ENCODE measurements around the gene UGGT1.
"Not testable (repeated sequence)": the region's sequence is repeated elsewhere in the genome, so short reads cannot be mapped to it uniquely, and the experiment has no call there.

UGGT1 gene

GRCh38 chr2:128174067-128174466 lies 83.1 kb downstream of the UGGT1 start:
- in situ Hi-C loops (cut with MboI; ENCODE audit: low sequenced_read_pairs): not testable (repeated sequence)

- in situ Hi-C loops (cut with MboI; ENCODE audit: low sequenced_read_pairs): no loop called here
Observed at GRCh38 chr2:128177315-128177714, 86.3 kb downstream of the UGGT1 start.

- in situ Hi-C loops (cut with MboI; ENCODE audit: low sequenced_read_pairs): no loop called here
Observed at GRCh38 chr2:128178149-128178649, 87.2 kb downstream of the UGGT1 start.

- in situ Hi-C loops (cut with MboI; ENCODE audit: low sequenced_read_pairs): no loop called here
Observed at GRCh38 chr2:128178650-128179460, 87.9 kb downstream of the UGGT1 start.

GRCh38 chr2:128179461-128179755 lies 88.4 kb downstream of the UGGT1 start:
- in situ Hi-C loops (cut with MboI; ENCODE audit: low sequenced_read_pairs): no loop called here

GRCh38 chr2:128180031-128180430 lies 89.0 kb downstream of the UGGT1 start:
- in situ Hi-C loops (cut with MboI; ENCODE audit: low sequenced_read_pairs): no loop called here

- in situ Hi-C loops (cut with MboI; ENCODE audit: low sequenced_read_pairs): no loop called here
Observed at GRCh38 chr2:128185576-128185975, 94.6 kb downstream of the UGGT1 start.

- in situ Hi-C loops (cut with MboI; ENCODE audit: low sequenced_read_pairs): no loop called here
Observed at GRCh38 chr2:128187032-128187654, 96.1 kb downstream of the UGGT1 start.

- in situ Hi-C loops (cut with MboI; ENCODE audit: low sequenced_read_pairs): no loop called here
Observed at GRCh38 chr2:128195435-128195984, 104.5 kb downstream of the UGGT1 start.

- in situ Hi-C loops (cut with MboI; ENCODE audit: low sequenced_read_pairs): no loop called here
Observed at GRCh38 chr2:128196026-128196425, 105.0 kb downstream of the UGGT1 start.

- in situ Hi-C loops (cut with MboI; ENCODE audit: low sequenced_read_pairs): no loop called here
Observed at GRCh38 chr2:128196471-128196931, 105.5 kb downstream of the UGGT1 start.

- in situ Hi-C loops (cut with MboI; ENCODE audit: low sequenced_read_pairs): no loop called here
Observed at GRCh38 chr2:128197059-128197458, 106.1 kb downstream of the UGGT1 start.

- in situ Hi-C loops (cut with MboI; ENCODE audit: low sequenced_read_pairs): no loop called here
Observed at GRCh38 chr2:128198656-128199055, 107.7 kb downstream of the UGGT1 start.

GRCh38 chr2:128199141-128199540 lies 108.1 kb downstream of the UGGT1 start:
- in situ Hi-C loops (cut with MboI; ENCODE audit: low sequenced_read_pairs): no loop called here

GRCh38 chr2:128202791-128203190 lies 111.8 kb downstream of the UGGT1 start:
- in situ Hi-C loops (cut with MboI; ENCODE audit: low sequenced_read_pairs): no loop called here

GRCh38 chr2:128206245-128206644 lies 115.2 kb downstream of the UGGT1 start:
- in situ Hi-C loops (cut with MboI; ENCODE audit: low sequenced_read_pairs): no loop called here

GRCh38 chr2:128208023-128208422 lies 117.0 kb downstream of the UGGT1 start:
- in situ Hi-C loops (cut with MboI; ENCODE audit: low sequenced_read_pairs): no loop called here

GRCh38 chr2:128208631-128209324 lies 117.8 kb downstream of the UGGT1 start:
- in situ Hi-C loops (cut with MboI; ENCODE audit: low sequenced_read_pairs): not testable (repeated sequence)

GRCh38 chr2:128214251-128214650 lies 123.3 kb downstream of the UGGT1 start:
- in situ Hi-C loops (cut with MboI; ENCODE audit: low sequenced_read_pairs): no loop called here

- in situ Hi-C loops (cut with MboI; ENCODE audit: low sequenced_read_pairs): no loop called here
Observed at GRCh38 chr2:128214866-128215460, 124.0 kb downstream of the UGGT1 start.

Data from HL-60/S4 treated with phorbol 12-myristate 13-acetate at 8.2 ng/mL for 4 days and 3 days (cell line).